NCI-H226 (cell line): Measurements from ENCODE around the gene COLEC12.
A peak's percentile ranks its signal among the peaks of the same experiment; 100 is the strongest.
"Not testable (repeated sequence)": the region's sequence is repeated elsewhere in the genome, so short reads cannot be mapped to it uniquely, and the experiment has no call there.

ENCODE experiments used
- DNase-seq: peaks from one replicate; pipeline ENCODE4 v3.0.0-alpha.2; 2015

The COLEC12 gene

GRCh38 chr18:407191-407590 is 93.3 kb downstream of the COLEC12 start:
- no peak for DNase-seq

DNA sequence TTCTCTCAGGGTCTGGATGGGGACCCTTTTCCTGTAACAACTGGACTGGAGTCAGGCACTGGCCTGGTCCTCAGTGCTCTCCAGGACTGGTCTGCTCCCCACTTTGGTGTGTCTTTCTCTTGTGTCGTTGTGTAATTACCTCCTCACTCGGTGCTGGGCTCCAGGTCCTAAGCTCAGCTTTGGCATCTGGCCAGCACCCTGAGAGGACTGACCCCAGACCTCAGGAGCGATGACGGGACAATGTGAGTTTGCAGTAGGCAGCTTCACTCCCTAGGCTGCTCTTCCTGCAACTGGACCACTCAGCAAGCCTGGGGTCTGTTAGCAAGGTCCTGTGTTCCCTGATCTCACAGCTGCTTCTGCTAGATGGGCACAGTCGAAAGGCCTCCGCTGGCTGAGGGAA is 93.8 kb downstream of the COLEC12 start:
- DNase-seq: no peak

- DNase-seq: not testable (repeated sequence)
Measured at GRCh38 chr18:405006-405405, 95.5 kb downstream of the COLEC12 start.

DNA sequence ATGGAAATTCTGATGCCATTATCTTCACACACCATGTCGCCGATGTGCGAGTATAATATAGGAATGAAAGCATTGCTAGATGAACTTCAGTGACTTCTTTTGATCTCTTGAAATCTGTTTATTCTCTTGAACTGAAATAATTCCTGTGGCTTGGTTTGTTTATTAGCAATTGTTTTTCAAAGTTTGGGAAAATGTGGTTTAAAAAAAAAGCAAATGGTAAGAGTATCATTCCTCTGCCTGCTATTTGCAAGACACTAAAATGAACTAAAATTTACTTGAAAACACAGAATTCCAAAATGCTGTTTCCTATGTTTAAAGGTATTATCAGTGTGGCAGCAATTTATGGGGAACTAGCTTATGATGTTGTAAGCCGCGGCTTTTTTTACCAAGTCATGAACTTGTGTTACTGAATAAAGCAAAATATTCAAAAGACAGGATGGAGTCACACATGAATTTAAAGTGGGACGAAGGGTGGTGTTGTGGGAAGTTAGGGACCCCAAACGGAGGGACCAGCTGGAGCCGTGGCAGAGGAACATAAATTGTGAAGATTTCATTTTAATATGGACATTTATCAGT is 96.4 kb downstream of the COLEC12 start:
- DNase-seq: no peak

DNA sequence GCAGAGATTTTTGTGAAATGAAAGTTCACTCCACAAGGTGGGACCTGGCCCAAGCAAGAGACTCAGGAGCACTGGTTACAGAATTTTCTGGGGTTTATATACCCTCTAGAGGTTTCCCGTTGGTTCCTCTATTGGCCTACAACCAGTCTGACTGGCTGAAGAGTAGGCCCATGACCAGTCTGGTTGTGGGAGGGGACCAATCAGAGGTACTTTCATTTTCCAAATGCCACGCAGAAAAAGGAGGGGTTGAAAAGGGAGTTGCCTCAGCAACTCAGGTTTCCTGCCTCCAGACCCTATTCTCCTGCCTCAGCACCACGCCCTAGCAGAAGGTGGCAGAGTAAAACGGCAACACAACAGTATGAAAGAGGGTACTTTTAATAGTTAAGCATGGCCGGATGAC is 98.4 kb downstream of the COLEC12 start:
- no peak for DNase-seq

DNA sequence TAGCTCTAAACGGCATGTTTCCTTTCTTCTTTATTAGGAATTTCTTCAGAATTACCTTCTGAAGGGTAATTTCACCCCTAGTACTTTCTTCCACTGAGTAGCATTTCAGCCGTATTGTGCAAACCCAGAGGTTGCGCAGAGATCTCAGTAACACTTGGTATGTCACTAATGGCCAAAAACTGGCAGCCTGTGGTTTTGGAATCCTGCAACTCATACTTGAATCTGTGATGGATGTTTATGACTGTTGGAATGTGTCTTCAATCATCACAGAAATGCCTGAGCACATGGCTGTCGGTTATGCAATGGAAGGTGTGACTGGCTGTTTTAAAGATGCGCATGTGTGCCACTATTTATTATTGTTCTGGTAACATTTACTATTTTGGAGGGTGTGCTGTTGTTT is 100.0 kb downstream of the COLEC12 start:
- peak; percentile 95 for DNase-seq

DNA sequence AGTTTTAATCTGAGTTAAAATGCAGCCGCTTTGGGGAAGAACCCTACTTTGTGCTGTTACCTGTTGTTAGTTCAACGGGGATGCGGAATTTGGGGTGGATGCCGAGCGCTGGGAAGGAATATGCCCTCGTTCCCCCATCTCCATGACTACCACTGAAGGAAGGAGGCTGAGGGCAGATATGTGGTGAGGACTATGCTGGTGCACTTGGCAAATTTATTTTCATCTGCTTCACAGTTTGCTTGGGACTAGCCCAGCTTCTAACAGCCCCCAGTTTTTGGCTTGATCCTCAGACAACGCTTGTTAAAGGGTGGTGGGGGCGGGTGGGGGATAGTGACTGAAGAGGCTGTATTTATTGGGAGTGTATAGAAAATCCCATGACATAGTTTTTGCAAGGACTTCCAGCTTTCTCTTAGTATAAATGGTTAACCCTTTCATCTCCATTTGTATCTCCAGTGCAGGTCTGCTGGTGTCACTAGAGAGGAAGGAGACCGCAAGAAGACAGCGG is 100.8 kb downstream of the COLEC12 start:
- no peak for DNase-seq

DNA sequence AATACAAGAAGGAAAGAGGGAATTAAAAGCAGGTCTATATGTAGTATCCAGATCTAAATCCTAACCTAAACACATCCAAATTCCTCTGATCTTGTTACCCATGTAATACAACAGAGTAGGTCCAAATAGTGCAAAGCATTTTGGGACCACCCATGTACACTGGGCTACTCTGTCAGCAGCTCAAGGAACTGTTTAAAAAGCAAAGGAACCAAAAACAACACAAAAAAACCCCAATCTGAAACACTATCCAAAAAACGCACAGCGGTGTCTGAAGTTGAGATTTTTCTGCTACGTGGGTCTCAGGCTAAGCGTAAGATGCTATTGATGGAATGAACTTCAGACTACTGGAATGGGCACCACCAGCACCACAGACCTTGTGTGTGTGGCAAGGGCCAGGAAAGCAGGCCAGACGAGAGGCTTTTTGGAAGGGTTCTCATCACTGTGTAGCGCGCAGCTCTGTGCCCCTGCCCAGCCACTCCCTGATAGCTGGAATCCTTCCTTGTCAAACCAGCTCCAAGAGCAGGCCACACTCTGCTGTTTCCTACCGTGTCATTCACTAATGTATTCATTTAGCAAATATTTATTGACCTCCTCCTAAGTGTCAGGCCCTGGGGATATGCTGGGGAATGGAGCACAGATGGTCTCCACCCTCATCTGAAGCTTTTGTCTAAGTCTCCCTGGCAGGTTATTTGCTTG is 101.4 kb downstream of the COLEC12 start:
- DNase-seq: no peak

DNA sequence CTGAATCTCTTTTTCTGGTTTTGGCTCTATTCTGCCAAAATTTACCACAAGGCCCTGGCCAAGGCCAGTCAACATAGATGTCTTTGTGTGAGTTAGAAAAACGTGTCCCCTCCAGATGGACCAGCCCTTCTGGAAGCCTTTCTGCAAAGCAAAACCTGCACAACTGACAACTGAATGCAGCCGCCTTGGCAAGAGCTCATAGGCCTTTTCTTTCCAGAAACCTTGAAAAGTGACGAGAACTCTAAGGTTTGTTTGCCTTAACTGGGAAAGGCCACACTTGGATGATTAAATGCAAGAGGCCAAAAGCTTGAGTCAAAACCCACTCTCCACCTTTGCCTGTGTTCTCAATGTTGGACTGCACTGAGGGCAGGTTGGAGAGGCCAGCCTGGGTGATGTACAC is 103.9 kb downstream of the COLEC12 start:
- DNase-seq: no peak

DNA sequence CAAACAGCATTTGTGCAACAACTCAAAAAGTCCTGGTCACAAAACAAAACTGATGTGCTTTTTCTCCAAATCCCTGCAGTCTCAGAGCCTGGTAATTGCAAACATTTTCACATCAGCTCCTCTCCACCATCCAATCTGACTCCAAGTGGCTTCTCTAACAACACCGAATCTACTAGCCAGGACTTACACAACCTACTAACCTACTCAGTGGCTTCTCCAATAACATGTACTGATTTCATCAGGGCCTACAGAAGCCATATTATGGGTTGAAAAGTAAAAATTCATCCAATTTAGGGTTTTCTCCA is 104.3 kb downstream of the COLEC12 start:
- DNase-seq: no peak

DNA sequence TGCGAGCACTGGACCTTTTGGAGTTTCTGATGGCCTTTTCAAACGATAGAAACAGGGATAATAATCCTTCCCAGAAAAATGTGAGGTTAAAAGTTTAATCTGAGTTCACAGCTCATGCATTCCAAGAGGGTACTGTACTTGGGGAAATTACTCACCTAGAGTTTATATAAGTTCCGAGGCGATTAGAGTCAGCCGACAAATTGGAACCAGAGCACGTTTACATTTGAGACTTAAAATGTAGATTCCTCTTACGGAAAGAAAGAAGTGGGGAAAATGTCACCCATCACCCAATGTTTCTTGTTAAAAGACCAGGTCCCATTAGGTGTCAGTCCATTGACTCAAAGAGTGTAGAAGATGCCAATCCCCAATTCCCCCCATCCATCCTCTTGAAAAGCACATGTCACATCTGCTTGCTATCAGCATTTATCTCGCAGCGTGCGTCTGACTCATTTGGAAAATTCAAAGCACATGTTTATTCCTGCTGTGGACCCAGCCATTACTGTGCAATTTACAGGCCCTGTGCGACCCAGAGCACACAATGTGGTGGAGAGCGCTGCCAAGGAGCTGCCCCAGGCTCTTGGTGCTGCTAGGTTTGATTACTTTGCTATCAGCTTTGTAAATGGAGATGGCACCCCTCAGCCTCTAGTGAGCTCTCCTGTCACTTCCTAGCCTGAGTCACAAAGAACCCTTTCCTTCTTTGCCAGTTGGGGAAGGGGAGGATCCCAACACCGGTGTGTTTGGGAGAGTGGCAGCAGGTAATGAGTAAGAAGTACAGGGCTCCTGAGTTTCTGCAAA is 104.8 kb downstream of the COLEC12 start:
- DNase-seq: peak; percentile 79

DNA sequence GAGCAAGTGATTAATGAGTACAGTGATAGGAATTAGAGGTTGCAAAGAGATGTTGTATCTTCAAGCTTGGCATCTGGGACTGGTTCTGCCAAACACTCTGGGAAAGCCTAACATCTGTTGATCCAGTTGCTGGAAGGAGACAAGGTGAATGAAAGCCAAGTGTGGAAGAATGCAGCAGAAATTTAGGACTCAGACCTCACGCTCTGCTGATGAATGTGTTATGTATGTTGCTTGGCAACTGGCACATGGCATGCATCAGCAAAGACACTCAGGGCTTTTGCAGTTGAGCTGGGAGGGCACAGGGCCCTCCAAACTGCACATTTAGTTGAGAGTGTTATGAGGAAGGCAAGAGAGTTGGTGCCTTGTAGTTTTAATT is 105.5 kb downstream of the COLEC12 start:
- DNase-seq: peak; percentile 92

GRCh38 chr18:394262-394986 is 106.1 kb downstream of the COLEC12 start:
- no peak for DNase-seq

GRCh38 chr18:393574-393957 is 106.9 kb downstream of the COLEC12 start:
- no peak for DNase-seq

DNA sequence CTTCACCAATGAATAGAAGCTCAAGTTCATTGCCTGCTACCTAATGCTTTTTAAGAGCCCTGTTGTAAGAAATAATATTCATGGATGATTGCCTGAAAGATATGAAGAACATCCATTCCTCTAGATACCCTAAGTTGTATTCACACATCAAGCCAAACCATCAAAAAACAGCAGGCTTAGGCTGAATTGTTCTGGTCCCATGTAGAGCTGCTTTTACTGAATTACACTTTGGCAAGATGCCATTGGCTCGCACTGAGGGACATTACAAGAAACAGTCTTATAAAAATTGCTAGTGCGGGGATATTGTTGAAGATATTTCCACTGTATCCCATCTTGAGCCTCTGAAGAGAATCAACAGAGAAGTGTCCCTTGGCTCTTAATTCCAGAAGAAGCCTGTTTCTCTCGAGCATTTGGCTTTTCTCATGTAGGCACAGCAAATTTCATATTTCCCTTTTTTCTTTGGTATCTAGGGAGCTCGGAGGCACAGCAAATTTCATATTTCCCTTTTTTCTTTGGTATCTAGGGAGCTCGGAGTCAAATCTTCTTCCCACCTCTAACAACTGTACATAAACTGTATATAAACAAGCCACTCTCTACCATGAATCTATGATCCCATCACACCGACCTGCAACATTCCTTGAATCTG is 107.5 kb downstream of the COLEC12 start:
- DNase-seq: no peak

GRCh38 chr18:390741-391478 is 109.6 kb downstream of the COLEC12 start:
- no peak for DNase-seq

DNA sequence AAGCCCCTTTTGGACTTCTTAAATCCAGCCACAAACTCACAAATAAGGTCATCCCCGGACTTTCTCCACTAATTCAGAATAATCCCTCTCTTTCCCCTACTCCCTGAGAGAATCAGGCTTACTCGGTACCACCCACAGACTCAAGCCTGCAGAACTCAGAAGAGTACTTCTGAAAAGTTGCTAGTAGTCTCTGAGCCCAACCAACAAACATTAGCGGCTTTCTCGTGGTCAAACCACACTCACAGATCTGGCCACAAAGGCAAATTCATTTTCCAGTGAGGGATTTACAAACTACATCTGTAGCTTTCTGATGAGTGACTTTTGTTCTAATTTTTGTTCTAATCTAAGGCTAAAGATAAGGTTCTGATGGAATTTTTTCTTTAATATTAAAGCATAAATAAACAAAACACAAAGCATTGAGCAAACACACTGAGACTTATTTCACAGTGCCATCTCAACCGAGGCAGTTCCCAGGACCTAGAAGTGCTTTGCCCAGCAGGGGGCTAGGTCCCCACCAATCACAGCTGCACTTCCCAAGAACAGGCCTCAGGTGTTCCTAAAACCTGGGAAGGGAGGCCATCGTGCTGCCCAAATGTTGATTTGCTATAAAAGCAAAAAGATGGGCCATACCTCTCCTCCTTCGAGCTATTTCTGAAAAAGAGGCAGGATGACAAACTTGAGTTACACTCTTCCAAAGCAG is 110.7 kb downstream of the COLEC12 start:
- no peak for DNase-seq

DNA sequence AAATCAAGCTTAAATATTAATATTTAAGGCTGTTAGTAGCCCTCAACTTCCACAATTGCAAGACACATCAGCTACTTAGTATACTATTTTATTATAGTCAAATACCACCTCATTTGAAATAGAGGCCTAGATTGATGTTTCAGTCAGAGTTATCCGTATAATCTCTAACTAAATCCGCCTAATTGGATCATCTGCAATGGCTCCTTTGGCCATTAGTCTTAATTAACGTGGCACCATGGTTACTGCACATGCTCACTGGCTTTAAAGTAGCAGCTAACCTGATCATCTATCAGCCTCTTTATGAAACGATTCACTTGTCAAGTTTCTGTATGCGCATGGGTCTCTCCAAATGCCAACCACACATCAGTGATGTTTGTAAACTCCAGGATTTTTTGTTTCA is 112.3 kb downstream of the COLEC12 start:
- DNase-seq: no peak

DNA sequence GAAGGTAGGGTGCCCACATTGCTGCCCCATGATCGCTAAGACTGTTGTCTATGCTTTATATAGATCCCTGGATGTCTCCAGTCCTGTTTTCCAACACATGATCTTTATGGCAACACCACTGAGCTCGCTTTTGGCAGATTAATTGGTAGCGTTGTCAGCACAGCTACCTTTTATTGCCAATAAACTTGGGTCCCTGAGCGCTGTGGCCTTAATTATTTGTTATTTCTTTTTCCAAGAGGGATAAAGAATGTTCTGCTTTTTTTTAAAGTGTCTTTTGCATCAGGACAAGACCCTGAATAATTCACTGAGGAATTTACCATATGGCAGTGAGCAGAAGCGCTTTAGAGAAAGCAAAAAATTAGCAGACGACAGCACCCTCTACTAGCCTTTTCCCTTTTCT is 113.5 kb downstream of the COLEC12 start:
- DNase-seq: no peak

- DNase-seq: no peak
Measured at GRCh38 chr18:384897-385296, 115.6 kb downstream of the COLEC12 start.

- no peak for DNase-seq
Measured at GRCh38 chr18:383135-383534, 117.4 kb downstream of the COLEC12 start.
